HG02759 (cell line): ENCODE results near the gene HPCA.
"Not testable (repeated sequence)": the region's sequence is repeated elsewhere in the genome, so short reads cannot be mapped to it uniquely, and the experiment has no call there.

ENCODE experiments used
- ATAC-seq: cut with Tn5 transposase; IDR thresholded peaks from one replicate; pipeline ENCODE4 v1.9.1; 2021; ENCODE audit warnings: mild to moderate bottlenecking, moderate library complexity; ENCODE audit not compliant: unreplicated experiment

The HPCA gene

DNA sequence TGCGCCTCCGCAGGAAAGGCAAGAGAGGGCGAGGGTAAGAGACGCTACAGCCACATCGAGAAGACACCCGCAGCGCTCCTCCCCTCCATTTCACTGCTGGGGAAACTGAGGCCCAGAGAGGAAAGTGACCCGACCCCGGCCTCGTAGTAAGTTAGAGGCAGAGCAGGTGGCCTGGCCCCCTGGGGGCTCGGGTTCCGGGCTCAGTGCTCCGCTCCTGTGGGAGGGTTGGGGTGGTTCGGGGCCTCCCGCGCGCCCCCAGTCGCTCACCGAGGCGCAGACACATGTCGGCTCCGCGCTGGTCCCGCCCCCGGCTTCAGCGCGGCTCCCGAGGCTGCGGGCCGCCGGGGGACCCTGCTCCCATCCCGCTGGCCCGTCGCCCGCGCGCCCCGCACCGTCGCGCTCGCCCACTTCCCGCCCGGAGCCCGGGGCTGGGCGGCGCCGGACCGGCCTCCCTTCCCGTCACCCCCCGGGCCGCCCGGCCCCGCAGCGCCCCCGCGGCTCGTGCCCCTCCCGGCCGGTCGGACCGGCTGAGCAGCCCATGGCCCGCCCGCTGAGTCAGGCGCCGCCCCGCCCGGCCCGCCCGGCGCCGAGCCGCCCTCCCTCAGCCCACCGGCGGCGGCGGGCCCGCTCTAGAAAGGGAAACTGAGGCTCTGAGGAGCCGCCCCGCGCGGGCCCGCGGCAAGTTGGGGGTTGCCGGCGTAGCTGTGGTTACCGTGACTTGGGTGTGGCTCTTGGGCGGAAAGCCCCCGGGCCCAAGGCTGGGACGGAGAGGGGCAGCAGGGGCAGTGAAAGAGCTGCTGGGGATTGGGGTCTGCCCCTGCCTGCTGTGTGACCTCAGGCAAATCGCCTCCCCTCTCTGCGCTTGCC, 14.9 kb downstream of the HPCA start, which contains the start of gene TMEM54:
TMEM54 (minus strand) TSS at position 434 of the 867 bp plus-strand sequence; CDS start at position 283, 151 bp downstream.
- ATAC-seq = no peak

DNA sequence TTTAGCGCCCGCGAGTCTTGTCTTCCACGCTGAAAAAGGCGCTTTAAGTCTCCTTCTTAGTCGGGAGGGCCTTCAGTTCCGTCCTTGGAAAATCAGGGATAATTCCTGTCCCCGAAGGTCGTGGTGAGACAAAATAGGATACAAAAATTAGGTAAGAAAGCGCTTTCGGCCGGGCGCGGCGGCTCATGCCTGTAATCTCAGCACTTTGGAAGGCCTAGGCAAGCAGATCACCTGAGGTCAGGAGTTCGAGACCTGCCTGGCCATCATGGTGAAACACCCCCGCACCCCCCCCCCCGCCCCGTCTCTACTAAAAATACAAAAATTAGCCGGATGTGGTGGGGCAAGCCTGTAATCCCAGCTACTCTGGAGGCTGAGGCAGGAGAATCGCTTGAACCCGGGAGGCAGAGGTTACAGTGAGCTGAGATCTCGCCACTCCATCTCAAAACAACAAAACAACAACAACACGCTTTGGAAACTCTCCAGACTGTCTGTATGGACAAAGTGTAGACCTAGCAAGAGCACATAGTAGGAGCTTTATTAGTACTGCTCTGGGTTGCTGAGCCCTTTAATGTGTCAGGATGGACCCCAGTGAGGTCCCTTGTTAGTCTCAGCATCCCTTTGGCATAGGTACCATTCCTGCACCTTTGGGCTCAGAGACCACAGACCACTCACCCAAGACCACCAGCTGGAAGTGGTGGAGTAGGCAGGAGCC, 15.7 kb downstream of the HPCA start:
- no peak for ATAC-seq

DNA sequence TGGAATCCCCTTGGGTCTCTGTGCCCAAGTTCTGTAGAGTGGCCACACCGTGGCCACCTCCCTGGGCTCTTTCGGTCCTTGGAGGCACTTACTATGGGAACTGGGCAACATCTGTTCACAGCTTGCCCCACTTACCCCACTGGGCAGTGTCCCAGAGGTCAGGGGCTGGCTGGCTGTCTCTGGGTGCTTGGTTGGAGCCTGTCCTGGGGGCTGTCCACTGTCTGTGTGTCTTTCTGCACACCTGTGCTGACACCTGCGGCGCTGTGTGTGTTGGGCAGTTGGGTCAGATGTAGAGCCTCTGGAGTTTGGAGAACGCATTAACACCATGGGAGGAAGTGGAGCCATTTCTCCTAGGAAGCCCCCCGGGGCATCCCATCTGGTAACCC, 16.2 kb downstream of the HPCA start:
- no peak for ATAC-seq

DNA sequence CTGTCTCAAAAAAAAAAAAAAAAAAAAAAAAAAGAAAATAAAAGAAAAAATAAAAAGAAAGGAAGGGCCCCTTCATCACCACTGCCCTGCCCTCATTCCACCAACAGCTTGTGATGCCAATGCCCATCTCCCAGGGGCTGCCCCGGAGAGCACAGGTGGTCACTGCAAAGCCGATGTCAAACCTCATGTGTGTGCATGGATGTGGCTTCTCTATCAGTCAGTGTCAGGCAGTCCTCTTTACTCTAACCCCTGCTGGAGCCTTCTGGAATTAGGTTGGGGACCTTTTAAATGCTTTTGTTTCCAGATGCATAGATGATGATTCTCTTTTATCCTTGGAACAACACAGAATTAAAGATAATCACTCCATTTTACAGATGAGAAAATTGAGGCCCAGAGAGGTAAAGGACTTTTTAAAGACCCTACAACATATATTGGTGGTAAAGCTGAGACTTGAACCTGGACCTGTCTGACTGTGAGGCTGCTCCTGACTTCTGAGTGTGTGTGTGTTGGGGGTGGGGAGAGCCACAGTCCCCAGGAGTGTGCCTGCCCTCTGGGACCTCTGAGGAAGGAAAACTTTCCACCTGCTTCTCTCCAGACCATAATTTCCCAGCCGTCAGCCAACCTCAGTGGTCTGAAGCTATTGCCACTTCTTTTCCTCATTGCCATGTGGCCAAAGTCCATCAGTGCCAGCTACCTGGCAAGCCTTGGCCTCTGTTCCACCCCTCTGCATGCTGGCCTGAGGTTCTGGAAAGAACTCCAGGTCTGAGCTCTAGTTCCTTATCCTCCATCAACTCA, 17.9 kb downstream of the HPCA start:
- ATAC-seq = no peak

DNA sequence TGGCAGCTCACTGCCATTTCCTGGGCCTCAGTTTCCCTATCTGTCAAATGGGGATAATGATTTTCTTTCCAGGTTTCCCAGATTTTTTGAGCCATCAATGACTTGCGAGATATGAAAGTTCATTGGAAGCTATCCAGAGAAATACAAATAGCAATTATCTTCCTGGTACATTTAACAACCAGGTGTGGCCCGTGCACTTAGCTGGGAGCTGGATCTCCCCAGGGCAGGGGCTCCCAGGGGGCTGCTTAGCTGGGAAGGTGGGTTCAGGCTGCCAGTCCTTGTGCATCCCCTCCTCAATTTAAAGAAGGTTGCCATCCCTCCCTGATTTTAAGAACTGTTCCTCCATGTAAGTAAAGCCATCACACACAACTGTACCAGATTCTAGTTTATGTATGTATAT, 18.5 kb downstream of the HPCA start:
- ATAC-seq = no peak

DNA sequence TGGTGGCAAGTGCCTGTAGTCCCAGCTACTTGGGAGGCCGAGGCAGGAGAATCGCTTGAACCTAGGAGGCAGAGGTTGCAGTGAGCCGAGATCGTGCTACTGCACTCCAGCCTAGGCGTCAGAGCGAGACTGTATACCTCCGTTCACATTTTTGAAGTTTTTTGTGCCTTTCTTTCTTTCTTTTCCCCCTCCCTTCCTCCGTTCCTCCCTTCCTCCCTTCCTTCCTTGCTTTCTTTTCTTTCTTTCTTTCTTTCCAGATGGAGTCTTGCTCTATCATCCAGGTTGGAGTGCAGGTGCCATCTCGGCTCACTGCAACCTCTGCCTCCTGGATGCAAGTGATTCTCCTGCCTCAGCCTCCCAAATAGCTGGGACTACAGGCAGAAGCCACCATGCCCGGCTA, 19.3 kb downstream of the HPCA start:
- not testable (repeated sequence) for ATAC-seq

DNA sequence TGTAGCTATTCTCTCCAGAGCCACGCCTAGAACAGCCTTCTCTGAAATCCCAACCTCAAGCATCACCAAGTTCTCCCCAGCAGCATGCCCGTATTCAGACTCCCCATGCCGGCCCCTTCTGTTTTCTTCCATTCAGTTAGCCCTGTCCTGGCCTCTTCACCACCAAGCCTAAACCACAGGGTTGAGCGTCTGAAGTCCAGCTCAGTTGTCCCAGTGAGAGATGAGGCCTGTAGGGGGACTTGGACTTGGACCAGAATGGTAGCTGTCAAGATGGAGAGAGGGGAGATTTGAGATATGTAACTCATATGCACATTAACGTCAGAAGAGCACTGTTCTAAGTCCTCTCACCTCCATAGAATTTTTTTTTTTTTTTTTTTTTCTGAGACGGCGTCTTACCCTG, 20.4 kb downstream of the HPCA start:
- no peak for ATAC-seq

DNA sequence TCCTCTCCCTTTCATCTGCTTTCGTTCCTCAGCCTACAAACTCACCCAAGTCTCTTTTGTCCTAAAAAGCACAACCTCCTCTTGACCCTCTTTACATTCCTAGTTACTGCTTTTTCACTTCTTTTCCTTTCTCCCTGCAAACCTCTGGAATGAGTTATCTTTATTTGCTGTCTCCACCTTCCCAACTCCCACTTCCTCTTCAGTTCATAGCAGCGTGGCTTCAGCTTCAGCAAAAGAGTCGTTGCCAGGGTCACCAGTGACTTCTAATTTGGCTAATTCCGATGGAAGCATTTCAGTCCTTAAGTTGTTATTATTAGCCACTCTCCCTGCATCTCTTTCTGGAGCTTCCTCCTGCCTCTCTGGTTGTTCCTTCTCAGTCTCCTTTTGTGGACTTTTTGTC, 21.1 kb downstream of the HPCA start:
- ATAC-seq = no peak

DNA sequence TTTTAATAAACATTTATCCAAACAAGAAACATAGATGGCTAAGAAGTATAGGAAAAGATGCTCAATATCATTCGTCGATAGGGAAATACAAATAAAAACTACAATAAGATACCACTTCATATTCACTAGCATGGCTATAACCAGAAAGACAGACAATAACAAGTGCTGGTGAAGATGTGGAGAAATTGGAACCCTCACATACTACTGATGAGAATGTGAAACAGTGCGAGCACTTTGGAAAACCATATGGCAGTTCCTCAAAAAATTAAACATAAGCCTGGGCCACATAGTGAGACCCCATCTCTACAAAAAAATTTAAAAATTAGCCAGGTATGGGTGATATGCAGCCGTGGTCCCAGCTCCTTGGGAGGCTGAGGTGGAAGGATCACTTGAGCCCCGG, 24.0 kb downstream of the HPCA start:
- ATAC-seq = no peak

DNA sequence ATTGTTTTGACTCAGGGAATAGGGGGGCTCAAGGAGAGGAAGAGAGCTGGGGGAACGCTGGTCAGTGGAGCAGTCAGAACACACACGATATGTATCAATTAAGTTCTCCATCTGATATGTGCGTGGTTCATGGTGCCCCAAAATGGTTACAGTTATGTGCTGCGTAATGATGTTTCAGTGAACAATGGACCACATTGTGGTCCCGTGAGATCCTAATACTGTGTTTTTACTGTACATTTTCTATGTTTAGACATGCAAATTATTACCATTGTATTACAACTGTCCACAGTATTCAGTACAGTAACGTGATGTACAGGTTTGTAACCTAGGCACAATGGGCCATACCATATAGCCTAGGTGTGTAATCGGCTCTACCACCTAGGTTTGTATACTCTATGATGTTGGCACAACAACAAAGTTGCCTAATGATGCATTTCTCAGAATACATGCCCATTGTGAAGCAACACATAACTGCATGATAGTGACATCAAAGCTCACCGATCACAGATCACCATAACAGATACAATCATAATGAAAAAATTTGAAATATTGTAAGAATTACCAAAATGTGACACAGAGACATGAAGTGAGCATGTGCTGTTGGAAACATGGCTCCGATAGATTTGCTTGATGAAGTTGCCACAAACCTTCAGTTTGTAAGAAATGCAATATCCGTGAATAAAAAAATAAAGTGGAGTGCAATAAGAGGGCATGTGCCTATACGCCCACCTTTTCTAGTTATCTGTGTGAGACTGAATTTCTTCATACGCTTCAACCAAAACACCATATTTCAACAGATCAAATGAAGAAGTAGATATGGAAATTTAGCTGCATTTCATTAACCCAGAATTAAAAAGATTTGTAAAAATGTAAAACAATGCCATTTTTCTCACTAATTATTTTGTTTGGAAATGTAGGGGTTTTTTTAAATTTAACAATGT, 29.7 kb downstream of the HPCA start:
- ATAC-seq = no peak

DNA sequence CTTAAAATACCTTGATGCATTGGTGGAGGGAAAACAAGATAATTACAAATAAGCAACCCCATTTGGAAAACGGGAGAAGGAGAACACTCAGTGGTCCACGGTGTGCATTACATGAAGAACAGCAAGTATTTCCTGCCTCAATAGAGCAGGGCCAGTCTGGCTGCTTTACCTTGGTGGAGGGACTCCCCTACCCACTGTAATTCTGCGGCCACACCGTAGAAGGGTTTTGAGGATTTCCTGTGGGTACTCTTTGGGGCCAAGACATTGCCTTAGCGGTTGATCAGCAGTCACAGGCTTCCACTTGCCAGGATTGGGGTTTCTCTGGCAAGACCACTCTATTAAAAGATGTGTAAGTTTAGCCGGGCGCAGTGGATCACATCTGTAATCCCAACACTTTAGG, 31.2 kb downstream of the HPCA start:
- no peak for ATAC-seq

DNA sequence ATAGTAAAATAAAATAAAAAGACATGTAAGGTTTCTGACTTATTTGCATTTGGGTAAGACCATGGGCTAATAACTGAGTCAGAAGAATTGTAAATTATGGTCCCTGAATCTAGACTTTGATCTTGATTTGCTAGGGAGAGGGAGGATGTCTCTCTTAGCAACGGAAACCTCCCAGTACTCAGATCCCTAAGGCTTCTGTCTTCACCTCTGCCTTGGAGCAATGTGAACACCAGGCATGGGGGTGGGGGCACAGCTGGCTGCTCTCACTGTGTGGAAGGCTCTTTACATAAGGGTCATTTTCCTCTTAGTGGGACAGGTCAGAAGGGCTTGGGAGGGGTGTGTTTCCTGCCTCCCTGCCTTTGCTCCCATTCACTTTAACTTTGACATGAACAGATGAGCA, 31.9 kb downstream of the HPCA start:
- ATAC-seq = no peak

DNA sequence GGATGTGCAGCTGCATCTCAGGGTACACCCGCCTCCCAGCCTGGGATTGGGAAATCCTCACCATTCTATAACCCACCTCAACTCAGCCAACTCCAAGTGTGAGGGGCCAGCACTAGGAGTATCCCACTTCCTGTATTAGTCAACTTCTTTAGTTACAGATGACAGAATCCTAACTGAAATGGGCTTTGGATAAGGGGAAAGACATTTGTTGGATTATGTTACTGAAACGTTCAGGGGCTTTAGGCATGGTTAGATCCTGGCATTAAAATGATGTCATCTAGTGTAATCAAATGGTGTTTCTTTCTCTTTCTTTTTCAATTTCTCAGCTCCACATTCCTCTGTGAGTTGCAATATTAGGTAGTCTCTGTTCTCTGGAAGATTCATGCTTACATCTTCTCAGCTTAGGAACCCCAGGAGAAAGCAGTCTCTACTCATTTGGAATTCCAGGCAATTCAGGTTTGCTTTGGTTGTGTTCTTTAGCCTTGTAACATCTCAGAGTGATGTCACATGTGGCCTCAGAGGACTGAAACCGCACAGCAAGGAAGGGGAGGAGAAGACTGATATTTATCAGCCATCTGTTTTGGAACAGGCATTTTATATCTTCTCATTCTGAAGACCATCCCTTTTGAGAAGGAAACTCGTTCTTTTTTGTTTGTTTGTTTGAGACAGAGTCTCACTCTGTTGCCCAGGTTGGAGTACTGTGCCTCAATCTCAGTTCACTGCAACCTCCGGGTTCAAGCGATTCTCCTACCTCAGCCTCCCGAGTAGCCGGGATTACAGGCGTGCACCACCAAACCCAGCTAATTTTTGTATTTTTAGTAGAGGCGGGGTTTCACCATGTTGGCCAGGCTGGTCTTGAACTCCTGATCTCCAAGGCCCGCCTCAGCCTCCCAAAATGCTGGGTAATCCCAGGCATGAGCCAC, 33.8 kb downstream of the HPCA start:
- ATAC-seq = no peak

DNA sequence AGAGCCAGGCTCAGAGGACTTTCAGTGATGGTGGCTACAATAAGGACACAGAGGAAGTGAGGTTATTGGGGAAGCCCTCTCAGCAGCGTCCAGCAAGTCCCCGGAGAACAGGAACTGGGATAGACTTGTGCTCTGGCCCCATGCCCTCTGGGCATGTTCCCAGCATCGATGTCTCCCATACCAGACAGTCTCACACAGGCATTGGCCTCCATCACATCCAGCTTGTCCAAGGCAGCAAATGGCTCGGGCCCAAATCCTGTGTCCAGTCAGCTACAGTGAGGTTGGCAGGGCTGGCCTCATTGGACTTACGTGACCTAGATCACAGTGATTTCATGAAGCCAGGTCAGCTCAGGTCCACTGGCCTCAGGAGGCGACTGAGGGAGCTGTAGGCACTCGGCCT, 34.5 kb downstream of the HPCA start:
- ATAC-seq = no peak

DNA sequence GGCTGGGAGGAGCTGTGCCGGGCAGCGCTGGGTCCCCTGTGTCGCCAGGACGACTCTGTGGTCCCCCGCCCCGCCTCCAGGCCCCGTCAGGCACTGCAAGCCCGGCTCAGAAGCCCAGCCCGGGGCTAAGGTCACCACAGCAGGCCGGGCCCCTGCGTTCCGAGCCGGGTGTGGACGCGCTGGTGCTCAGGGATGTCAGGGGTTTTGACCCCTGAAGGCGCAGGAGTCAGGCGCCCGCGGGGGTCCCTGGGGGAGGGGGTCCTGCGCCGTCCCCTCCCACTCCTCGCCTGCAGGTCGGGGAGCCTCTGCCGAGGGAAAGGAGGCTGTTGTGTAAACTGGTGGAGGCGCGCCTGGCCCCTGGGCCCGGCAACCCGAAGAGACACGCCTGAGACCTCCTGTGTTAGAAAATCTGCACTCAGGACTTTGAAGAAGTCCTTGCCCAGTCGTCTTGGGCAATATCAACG, 38.6 kb downstream of the HPCA start:
- no peak for ATAC-seq

DNA sequence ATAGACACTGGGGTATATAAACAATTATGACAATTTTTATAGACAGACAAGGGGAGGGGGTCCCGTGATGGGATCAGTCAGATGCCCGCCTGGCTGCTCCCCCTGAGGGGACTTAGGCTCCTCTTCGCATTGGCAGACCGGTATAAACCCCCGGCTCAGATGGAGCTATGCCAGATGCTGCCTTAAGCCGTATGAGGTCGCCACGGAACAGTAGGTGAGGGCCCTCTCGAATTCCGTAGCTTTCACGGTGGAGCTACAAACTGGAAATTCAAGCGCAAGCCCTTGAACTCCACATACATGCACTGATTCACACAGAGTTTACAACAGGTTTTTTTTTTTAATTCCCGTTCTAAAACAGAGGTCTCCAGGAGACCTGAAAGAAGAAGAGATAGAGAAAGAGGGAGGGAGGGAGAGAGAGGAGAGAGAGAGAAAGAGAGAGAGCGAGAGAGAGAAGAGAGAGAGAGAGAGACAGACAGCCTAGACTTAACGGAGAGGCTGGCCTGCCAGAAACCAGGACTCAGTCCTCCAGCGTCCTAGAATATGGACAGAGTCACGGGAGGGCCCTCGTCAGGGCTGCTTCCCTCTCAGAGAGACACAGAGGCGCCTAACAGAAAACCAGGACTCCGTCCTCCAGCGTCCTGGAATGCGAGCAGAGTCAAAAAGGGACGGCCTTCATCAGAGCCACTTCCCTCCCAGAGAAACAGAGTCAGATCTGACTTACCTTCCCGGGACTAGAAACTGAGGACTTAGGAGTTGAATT, 39.3 kb downstream of the HPCA start:
- ATAC-seq = no peak

DNA sequence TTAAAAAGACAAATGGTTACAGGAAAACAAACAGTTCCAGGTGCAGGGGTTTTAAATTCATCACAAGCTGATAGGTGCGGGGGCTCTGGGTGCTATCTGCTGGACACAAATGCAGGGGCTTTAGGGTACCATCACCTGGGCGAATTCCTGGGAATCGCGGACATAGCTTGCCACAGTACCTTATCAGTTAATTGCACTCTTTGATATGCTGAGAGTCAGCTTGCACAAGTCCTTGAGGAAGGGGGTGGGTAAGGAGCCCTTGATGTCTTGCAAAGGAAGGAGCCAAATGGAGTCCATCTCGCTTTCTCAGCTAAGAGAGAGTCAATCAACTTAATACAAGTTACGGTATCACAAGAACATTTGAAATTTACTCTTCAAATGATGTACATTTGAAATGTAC, 40.3 kb downstream of the HPCA start:
- no peak for ATAC-seq

DNA sequence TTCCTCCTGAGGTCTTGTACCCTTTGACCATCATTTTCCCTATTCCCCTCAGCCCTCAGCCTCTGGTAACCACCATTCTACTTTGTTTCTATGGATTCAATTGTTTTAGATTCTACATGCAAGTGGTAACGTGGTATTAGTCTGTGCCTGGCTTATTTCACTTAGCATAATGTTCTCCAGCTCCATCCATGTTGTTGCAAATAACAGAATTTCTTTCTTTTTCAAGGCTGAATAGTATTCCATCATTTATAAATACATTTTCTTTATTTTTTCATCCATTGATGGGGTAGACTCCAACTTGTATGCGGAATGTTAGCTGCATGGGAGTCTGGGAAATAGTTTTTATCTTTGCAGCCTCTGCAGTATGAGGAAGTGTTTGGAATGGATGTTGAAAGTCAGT, 41.1 kb downstream of the HPCA start:
- no peak for ATAC-seq

DNA sequence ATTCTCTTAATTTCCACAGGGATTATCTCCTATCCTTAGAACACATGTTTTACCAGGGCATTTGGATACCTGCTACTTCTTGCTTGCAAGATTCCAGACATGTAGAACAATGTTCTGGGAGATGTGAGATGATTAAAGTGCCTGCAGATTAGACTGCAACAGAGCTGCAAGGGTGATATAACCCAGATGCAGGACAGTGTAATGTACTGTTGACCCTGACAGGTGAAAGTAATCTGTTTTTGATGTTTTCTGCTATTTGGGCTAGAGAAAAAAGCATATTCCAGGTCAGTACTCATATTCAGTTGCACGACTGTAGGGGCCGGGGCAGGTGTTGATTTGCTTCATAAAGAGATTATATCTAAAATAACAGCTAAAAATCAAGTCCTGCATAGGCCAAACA, 42.0 kb downstream of the HPCA start:
- no peak for ATAC-seq
